Left ventricle myocardium inferior (tissue), 1 donor: ENCODE results near the gene POM121L2. TPM values are rescaled to one million over a fixed set of nuclear protein-coding genes. Genes with fewer than 3 reads are reported as not detected.

ENCODE experiments used
- DNase-seq: peaks from one replicate; pipeline ENCODE4 v3.0.0-alpha.2; 2020
- H3K27ac ChIP-seq: fragments of 200-600 bp; replicated peaks from 2 replicates; pipeline ENCODE4 v1.8.0; 2021
- H3K27me3 ChIP-seq: fragments of 200-600 bp; 2 replicates; pipeline ENCODE4 v1.8.0; 2021; ENCODE audit warnings: low read depth
- H3K36me3 ChIP-seq: fragments of 200-600 bp; 2 replicates; pipeline ENCODE4 v1.8.0; 2021
- H3K4me1 ChIP-seq: fragments of 200-600 bp; 2 replicates; pipeline ENCODE4 v1.8.0; 2021
- H3K4me3 ChIP-seq: fragments of 200-600 bp; 2 replicates; pipeline ENCODE4 v1.8.0; 2021; ENCODE audit warnings: mild to moderate bottlenecking, moderate library complexity
- H3K9me3 ChIP-seq: fragments of 200-600 bp; replicated peaks from 2 replicates; pipeline ENCODE4 v1.8.0; 2021
- CTCF ChIP-seq: fragments of 200-600 bp; IDR thresholded peaks from 2 replicates; pipeline ENCODE4 v1.8.0; 2021; ENCODE audit warnings: antibody characterized with exemption, mild to moderate bottlenecking, borderline replicate concordance
- intact Hi-C: fragments of 100-400 bp; cut with micrococcal nuclease; formaldehyde crosslinking; loops from one replicate; pipeline ENCODE4 v1.11.0; 2022
- total RNA-seq: library from RNA; stranded (reverse); fragmentation: NEBNext Ultra II Directional; extraction: Animal tissue kit (Norgen Biotek cat#: 25700); gene quantifications from one replicate; pipeline ENCODE4 v1.2.1, GENCODE V29; 2021
- donor health status: DM: no; HTN: yes; CAD: no; lungs with severe emphysema.

The POM121L2 gene
- total RNA-seq, 1 donor from 2014 or later, result not detected

- no peaks in the 10 kb centered on the region for H3K4me1 ChIP-seq
- H3K9me3 ChIP-seq, result peaks cover 4% of the 10 kb centered on the region
- intact Hi-C loops, result no loop called here
- H3K4me3 ChIP-seq, result no peak overlapping the region
- DNase-seq, result no peak
- no peaks in the 10 kb centered on the region for H3K36me3 ChIP-seq
- H3K27ac ChIP-seq, result no peak overlapping the region
- peaks cover 100% of the 10 kb centered on the region for H3K27me3 ChIP-seq
- no peak for TF ChIP-seq CTCF
These were observed 25.9 kb downstream of the POM121L2 start for GRCh38 chr6:27286141-27286540.

- Histone ChIP-seq H3K27me3 (peaks cover 100% of the 10 kb centered on the region), H3K9me3 (peaks cover 4% of the 10 kb centered on the region), H3K27ac (no peak overlapping the region), H3K4me1 (no peaks in the 10 kb centered on the region), H3K4me3 (no peak overlapping the region), H3K36me3 (no peaks in the 10 kb centered on the region)
- no peak for TF ChIP-seq CTCF
- intact Hi-C loops, result no loop called here
- no peak for DNase-seq
These were observed 28.8 kb downstream of the POM121L2 start for GRCh38 chr6:27283279-27283678.

GRCh38 chr6:27281569-27281968, 30.5 kb downstream of the POM121L2 start:
- no peaks in the 10 kb centered on the region for H3K36me3 ChIP-seq
- intact Hi-C loops, result no loop called here
- H3K9me3 ChIP-seq, result peaks cover 4% of the 10 kb centered on the region
- no peak overlapping the region for H3K27ac ChIP-seq
- no peaks in the 10 kb centered on the region for H3K4me1 ChIP-seq
- TF ChIP-seq CTCF, result no peak
- peaks cover 100% of the 10 kb centered on the region for H3K27me3 ChIP-seq
- no peak overlapping the region for H3K4me3 ChIP-seq
- no peak for DNase-seq

- peaks cover 100% of the 10 kb centered on the region for H3K27me3 ChIP-seq
- no peak for DNase-seq
- TF ChIP-seq CTCF, result no peak
These were observed 31.0 kb downstream of the POM121L2 start for GRCh38 chr6:27281105-27281539.

GRCh38 chr6:27280540-27281000, 31.5 kb downstream of the POM121L2 start:
- no peak for DNase-seq
- Histone ChIP-seq H3K4me3 (no peak overlapping the region), H3K9me3 (peaks cover 4% of the 10 kb centered on the region), H3K27ac (no peak overlapping the region), H3K4me1 (no peaks in the 10 kb centered on the region), H3K27me3 (peaks cover 100% of the 10 kb centered on the region), H3K36me3 (no peaks in the 10 kb centered on the region)
- intact Hi-C loops, result no loop called here
- no peak for TF ChIP-seq CTCF

More at GRCh38 chr6:27281105-27281539, 31.0 kb downstream of the POM121L2 start:
- Histone ChIP-seq H3K4me1 (no peaks in the 10 kb centered on the region), H3K27ac (no peak overlapping the region), H3K36me3 (no peaks in the 10 kb centered on the region), H3K4me3 (no peak overlapping the region), H3K9me3 (peaks cover 4% of the 10 kb centered on the region)
- intact Hi-C loops, result no loop called here
